GM10266 (cell line): Measurements from ENCODE around the gene FAM13A.

Source experiments
- DNase-seq: peaks from one replicate; pipeline ENCODE4 v3.0.0; 2012; ENCODE audit errors: extremely low spot score
- TF ChIP-seq, protein P1 (sequence below): IDR thresholded peaks from 2 replicates; pipeline ENCODE4 v1.5.1; 2012; ENCODE audit warnings: mild to moderate bottlenecking, low read depth; ENCODE audit not compliant: control insufficient read depth, insufficient read depth; ENCODE audit errors: missing control alignments

Gene FAM13A

DNA sequence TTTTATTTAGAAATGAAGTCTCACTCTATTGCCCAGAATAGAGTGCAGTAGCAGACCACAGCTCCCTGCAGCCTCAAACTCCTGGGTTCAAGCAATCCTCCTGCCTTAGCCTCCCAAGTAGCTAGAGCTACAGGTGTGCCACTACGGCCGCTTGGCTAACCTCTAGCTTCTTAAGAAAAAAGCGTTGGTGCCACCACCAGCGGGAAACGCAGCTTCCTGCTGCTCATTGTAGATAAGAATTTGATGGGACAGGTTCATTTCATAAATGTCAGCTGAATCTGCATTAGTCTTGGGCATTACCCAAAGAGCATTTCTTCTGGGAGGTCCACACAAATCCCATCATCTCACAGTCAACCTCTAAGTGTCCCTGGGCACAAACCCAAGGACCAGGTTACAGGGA lies 326.2 kb downstream of the FAM13A start:
- TF ChIP-seq, protein P1, sequence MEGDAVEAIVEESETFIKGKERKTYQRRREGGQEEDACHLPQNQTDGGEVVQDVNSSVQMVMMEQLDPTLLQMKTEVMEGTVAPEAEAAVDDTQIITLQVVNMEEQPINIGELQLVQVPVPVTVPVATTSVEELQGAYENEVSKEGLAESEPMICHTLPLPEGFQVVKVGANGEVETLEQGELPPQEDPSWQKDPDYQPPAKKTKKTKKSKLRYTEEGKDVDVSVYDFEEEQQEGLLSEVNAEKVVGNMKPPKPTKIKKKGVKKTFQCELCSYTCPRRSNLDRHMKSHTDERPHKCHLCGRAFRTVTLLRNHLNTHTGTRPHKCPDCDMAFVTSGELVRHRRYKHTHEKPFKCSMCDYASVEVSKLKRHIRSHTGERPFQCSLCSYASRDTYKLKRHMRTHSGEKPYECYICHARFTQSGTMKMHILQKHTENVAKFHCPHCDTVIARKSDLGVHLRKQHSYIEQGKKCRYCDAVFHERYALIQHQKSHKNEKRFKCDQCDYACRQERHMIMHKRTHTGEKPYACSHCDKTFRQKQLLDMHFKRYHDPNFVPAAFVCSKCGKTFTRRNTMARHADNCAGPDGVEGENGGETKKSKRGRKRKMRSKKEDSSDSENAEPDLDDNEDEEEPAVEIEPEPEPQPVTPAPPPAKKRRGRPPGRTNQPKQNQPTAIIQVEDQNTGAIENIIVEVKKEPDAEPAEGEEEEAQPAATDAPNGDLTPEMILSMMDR, result no peak
- no peak for DNase-seq

DNA sequence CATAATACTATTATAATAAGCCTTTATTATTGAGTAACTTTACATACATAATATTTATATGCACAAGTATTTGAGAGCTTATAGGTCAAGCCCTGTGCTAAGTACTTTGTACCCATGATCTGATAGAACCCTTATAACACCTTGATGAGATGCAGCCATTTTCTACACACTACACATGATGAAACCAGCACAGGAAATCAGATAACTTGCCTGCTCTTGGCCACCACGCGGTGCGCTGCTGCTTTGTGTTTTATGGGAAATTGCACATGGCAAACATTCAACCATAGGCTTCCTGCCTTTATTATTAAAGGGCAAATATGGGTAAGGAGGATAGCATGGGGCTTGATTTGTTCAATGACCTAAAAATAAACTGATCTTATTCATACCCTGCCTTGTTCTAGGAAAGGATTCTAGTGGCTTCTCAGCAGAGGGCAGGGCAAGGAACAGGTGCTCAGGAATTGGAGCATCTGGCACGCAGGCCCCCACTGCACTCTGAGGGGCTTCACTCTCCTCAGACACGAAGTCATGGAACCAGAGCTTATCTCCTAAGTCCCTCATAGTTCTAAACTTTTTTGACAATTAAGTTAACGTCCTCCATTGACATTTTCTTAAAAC lies 327.7 kb downstream of the FAM13A start:
- TF ChIP-seq, protein P1, result no peak
- DNase-seq, result no peak

DNA sequence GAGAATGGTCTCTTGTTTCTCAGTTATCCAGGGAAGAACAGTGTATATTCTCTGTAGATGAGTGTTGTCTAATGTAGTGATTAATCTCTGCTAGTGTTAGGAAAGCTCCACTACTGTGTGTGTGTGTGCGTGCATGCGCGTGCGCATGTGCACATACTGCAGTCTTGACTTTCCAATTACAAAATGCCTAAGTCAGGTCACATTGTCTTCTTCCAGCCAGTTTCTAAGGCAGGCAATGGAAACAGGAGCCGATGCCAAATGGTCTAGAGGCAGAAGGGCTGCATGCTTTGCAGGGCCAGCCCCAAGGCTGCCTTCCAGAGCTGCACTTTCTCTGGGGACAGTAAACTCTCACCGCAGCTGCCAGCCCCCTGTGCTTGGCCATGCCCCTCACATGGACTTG lies 328.8 kb downstream of the FAM13A start:
- TF ChIP-seq, protein P1, result no peak
- DNase-seq, result no peak

DNA sequence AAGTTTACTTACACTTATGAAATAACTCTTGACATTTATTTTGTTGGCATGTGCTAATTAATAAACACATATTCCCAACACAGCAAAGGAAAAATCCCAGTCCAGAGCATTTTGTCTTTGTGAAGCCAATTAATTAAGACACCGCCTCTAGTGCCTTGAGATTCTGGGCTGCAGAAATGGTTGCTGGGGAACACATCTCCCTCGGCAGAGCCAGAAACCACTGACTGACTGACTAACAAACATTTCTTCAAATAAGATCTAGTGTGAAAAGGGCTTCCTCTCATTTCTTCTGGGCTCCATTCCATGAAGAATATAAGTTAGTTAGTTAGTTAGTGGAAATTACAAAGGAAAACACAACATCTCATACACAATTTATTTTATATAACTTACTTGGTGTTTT lies 331.0 kb downstream of the FAM13A start:
- TF ChIP-seq, protein P1, result no peak

DNA sequence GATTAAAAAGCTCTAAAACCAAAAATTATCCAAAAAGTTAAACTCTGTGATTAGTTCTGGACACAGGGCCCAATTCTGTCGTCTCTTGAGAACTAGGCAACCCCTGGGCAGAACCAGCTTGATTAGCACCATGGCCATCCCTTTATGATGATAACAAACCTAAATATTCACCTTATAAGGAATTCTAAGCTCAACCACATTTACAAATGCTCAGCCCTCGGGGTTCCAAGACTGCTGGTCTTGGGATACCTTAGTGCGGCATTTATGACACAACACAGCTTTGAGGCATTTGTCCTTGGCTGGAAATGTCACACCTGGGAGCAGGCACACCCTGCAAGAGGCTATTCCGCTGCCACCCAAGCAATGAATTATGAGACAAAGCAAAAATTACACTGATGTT lies 331.8 kb downstream of the FAM13A start:
- DNase-seq, result no peak
- TF ChIP-seq, protein P1, result no peak

More for the DNA sequence above, 331.0 kb downstream of the FAM13A start:
- DNase-seq, result no peak

DNA sequence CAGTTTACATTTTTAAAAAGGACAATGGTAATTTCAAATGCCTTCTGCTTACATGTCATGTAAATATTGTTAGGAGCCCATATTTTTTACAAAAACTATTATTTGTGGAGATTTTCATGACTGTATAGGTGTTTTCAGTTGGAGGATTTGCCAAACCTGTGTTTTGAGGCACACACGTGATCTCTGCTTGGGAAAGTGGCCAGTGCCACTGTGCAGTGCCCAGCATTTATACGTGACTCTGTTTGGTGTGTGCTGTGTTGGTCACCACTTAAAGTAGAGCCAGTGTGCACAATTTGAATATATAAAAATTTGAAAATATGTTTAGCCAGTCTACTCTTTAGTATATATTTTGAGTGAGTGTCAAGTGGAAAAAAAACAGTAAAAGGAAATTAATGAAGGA lies 332.6 kb downstream of the FAM13A start:
- no peak for DNase-seq
- TF ChIP-seq, protein P1, result no peak

DNA sequence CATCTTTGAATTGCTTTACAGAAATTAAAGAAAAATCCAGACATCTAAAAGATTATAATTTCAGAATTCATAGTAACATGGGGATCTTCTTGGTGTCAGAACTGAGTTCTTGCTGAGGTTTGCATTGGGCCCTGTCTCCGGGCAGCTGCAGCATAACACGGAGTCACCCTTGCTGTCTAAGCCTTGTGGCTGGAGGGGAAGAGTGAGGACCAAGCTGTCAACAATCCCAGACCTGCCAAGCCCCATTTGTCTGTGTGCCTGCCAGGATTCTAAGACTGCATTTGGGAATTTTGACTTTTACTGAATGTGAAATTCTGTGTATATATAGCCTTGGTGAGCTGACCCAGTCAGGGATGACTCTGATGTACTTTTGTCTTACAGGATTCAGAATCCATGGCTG lies 334.2 kb downstream of the FAM13A start:
- TF ChIP-seq, protein P1, result no peak
- no peak for DNase-seq
